ENCODE results near the gene LPCAT1.

DNA sequence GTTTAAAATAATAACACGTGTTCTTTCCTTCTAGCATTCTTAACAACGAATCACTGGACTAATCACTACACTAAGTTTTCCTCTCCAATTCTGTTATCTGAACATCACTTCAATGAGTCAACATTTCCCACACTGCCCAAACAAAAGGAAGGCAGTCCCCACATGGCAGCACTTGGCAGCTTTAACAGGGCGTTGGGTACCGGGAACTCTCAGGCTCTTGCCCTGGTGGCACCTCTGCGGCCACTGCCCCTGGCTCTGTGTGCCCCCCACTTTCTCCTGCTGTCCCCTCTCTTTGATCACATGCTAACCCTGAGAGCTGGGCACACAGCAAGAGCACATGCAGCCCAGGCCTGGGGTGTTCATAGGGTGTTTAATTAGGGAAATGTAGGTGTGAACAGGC is 94.3 kb downstream of the LPCAT1 start:
- TF ChIP-seq, protein P1, sequence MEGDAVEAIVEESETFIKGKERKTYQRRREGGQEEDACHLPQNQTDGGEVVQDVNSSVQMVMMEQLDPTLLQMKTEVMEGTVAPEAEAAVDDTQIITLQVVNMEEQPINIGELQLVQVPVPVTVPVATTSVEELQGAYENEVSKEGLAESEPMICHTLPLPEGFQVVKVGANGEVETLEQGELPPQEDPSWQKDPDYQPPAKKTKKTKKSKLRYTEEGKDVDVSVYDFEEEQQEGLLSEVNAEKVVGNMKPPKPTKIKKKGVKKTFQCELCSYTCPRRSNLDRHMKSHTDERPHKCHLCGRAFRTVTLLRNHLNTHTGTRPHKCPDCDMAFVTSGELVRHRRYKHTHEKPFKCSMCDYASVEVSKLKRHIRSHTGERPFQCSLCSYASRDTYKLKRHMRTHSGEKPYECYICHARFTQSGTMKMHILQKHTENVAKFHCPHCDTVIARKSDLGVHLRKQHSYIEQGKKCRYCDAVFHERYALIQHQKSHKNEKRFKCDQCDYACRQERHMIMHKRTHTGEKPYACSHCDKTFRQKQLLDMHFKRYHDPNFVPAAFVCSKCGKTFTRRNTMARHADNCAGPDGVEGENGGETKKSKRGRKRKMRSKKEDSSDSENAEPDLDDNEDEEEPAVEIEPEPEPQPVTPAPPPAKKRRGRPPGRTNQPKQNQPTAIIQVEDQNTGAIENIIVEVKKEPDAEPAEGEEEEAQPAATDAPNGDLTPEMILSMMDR (IDR thresholded peaks at IDR 0.05) = no peak
- no peak for TF ChIP-seq ZFX (IDR thresholded peaks at IDR 0.05; ENCODE audit: borderline replicate concordance)

Data from 22Rv1 (cell line).